HG02571 (cell line): Measurements from ENCODE around the gene HOATZ.

Source experiments
- ATAC-seq: cut with Tn5 transposase; IDR thresholded peaks from one replicate; pipeline ENCODE4 v1.9.1; 2021; ENCODE audit warnings: mild to moderate bottlenecking, moderate library complexity; ENCODE audit not compliant: unreplicated experiment

The HOATZ gene

DNA sequence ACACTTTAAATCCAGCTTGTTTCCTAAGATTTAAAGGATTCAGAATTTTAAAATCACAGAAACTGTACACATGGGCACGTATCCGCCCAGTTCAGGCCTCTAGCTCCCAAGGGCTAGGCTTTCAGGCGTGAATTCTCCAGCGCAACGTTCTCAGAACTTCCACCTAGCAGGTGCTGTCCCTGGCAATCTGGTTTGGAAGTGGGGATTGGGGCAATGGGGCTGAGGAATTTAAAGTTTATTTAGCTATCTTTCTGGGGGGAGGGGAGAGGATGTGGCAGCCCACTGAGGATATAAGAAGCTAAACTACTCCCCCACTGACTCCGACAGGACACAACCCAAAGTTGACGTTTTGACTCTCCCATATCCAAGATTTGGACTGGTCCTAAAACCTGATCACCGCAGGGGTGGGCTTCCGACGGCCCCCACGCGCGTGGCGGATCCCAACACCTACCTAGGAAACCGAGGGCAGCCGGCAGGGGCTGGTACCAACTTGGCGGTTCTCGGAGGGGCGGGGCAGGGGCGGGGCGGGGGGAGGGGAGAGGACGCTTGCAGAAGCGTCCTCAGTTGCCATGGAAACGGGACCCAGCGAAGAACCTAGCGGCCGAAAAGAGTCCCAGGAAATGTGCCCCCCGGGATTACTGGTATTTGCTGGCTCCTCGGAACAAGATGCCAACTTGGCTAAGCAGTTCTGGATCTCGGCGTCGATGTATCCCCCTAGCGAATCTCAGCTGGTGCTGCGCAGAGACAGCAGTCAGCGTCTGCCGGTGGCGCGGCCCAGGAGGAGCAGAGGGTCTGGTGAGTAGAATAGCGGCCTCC, at the start of gene HOATZ:
Gene HOATZ (plus strand): TSS at position 563 of the 816 bp plus-strand sequence. CDS start 7 bp downstream, at position 570.
- no peak for ATAC-seq

DNA sequence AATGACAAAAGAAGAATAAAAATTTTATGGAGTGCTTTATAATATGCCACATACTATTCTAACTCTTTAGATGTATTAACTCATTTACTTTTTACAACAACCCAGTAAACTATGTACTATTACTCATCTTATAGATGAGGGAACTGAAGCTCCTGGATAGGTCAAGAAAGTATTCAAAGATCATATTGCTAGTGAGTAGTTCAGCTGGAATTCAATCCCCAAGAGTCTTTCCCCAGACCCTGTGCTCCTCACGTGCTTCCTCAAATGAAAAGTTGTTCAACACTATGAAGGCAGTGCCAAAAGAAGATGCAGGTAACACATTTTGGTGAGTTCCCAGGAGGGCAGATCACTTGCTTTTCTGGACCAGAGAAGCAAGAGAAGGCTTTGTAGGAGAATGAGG, 49.2 kb upstream of the HOATZ start:
- no peak for ATAC-seq

DNA sequence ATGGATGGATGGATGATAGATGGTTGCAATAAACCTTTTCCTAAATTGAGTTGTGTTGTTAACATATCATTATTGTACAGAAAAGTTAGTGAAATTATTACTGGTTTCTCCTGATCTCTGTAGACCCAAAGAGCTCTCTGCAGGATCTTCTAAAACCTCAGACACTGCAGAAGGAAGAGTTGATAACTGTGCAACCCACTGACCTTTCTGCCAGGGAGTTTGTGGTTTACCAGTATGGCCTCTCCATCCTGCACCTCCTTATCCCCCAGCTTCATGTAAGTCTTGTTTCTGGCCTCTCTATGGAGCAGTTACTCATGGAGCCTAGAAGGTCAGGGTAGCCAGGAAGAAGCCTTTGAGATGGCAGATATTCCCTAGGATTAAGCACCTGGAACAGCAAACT, 48.0 kb upstream of the HOATZ start:
- no peak for ATAC-seq

DNA sequence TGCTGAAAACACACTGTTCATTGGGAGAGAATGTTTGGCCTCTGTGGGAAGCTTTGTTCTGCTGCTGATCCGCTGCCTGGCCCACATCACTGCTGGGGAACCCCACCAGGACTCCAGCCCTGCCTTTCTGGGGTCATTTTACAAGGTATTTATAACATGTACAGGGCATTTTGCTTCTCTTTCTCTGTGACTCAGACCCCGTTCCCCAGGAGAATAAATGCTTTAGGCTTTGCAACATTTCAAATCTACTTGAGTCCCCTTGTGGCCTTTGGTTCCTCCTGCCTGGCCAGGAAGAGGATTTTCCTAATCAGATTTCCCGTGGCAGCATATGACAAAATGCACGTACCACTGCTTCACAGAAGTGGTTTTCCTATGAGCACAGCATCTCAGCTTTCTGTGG, 45.4 kb upstream of the HOATZ start:
- ATAC-seq: no peak

DNA sequence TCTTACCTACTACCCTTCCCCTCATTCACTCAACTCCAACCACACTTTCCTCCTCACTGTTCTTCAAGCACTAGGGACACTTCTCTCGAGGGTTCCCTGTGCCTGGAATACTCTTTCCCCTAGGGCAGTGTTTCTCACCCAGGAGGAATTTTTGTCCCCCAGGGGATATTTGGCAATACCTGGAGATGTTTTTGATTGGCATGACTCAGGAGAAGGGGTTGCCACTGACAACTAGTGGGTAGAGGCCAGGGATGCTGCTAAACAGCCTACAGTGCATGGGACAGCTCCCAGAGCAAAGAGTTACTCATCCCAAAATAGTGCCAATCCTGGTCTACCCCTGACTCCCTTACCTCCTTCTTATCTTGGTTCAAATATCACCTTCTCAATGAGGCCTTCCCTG, 42.4 kb upstream of the HOATZ start:
- no peak for ATAC-seq

DNA sequence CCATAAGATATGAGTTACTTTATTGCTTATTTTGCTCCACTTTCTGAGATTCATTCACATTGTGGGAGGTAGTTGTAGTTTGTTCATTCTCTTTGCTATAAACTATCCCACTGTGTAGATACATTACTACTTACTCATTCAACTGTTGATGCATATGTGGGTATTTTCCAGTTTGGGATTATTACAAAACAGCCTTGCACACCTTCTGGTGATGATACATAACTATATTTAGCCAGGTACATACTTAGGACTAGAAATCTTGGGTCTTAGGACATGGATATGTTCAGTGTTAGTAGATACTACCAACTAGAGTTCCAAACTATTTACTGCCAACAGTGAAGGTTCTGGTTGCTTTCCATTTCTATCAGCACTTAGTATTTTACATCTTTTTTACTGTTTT, 40.1 kb upstream of the HOATZ start:
- ATAC-seq: no peak

DNA sequence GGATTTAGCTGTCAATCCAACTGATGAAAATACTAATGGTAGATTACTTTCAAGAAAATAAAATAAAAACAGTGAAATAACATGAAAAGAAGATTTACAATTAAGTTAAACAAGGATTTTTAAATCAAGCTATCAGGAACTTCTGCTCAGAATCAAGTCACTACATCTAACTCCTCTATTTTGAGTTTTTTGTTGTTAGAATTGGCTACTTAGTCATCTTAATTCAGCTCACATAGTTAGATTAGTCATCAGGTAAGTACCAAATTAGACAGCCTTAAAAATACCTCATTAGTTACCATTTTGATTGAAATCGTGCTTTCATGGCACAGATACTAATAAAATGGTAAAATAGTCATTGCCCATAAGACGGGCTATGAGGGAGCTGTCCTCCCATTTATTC, 38.2 kb upstream of the HOATZ start:
- no peak for ATAC-seq

DNA sequence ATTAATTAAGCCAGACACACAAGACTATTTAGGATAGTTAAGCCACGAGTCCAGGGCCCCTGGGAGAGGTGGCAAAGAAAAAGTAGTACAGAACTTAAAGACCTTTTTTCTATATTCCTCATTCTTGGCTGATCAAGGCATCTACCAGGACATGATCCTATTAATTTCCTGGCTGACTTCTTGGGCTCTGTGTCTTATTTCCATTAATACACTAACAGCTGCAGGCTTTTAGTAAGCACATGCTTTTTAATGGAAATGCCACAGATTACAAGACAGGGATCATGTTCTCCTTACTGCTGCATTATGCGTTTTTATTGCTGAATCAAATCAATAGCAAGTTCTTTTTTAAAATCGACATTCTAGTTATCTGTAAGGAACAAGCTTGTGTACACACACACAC, 37.6 kb upstream of the HOATZ start:
- ATAC-seq: no peak

DNA sequence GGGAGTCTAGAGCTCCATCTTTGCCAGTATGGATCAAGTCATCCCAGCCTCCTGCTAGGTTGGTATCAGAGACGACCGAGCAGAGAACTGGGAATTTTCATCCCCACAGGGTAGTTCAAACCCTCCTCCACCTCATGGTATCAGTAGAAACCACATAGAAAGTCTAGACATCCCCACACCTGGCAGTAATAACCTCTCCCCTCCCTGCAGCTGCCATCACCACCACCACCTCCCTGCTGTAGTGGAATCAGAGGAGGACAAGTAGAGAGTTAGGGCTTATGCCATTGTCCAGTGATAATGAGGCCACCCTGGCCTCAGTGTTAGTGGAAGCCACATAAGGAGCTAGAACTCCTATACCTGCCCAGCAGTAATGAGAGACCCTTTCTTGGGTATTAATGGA, 36.7 kb upstream of the HOATZ start:
- ATAC-seq: no peak

DNA sequence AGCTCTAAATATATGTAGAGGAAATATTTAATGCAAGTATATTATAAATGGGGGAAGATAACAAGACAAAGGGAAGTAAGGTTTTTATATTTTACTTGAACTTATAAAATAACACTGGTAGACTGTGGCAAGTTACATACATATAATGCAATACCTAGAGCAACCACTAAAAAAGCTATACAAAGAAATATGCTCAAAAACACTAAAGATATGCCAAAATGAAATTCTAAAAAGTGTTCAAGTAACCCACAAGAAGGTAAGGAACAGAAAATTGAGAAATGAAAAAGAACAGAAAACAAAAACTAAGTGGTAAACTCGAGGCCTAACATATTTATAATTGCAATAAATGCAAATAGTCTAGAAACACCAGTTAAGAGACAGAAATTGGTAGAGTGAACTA, 34.9 kb upstream of the HOATZ start:
- ATAC-seq: no peak

DNA sequence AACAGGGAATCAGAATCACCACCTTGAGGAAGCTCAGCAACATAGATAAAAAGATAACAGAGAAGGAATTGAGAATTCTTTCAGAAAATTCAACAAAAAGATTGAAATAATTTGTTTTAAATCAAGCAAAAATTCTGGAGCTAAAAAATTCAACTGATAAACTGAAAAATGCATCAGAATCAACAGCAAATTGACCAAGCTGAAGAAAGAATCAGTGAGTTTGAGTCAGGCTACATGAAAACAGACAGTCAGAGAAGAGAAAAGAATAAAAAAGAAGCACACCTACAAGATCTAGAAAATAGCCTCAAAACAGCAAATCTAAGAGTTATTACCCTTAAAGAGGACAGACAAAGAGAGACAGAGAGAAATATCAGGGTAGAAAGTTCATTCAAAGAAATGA, 31.1 kb upstream of the HOATZ start:
- ATAC-seq: no peak

DNA sequence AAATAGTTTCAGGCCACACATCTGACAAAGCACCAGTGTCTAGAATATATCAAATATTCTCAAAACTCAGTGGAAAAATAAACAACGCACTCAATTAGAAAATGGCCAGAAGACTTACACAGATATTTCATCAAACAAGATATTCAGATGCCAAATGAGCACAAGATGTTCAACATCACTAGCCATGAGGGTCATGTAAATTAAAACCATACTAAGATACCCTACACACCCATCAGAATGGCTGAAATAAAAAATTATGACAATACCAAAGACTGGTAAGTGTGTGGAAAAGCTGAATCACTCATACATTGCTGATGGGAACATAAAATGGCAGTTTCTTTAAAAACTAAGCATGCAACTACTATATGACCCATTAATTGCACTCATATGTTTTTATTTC, 24.1 kb upstream of the HOATZ start:
- no peak for ATAC-seq

DNA sequence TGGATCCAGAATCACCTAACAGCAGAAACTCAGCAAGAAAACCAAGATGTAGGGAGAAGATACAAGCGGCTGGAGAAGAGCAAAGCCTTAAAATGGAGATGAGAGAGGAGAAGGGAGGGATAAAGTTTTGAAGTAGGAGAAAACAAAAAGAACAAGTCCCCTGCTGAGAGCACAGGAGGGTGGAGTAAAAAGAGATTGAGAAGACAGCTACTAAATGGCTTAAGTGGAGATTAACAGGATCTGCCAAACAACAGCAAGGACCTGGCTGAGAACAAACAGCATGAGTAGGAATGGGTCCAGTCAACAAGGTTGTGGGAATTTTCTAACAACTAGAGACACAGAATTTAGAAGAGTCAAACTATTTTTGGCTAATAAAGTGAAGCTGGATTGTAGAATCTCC, 20.5 kb upstream of the HOATZ start:
- no peak for ATAC-seq

DNA sequence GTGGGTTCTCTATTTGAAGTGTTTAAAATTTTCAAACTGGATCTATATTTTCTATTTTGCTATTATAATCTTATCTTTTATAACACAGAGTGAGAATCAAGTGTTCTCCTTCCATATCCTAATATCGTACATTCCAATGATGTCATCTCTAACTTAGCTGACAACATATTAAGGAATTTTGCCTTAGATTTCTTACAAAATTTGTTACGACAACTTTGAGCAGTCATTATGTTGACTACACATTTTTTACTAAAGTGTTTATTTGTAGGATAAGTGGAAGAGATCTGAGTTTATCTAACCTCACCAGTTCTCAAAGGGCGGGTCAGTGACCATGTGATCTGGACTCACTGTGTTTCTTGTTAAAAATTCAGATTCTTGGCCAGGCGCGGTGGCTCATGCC, 15.1 kb upstream of the HOATZ start:
- no peak for ATAC-seq

DNA sequence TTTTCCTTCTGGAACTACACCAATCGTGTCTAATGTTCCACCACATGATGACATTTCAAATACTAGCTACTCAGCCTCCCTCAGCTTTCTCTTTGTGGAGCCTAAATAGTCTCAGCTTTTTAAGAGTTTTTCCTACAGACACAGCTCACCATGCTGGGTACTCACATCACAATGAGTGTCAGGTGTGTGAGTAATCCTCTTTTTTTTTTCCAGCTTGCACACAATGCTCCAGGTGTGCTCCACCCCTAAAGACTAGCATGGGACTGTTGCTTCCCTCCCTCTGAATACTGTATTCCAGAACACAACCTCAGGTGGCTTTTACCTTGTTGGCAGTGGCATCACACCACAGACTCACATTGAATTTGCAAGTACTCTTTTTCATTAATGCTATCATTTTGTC, 14.1 kb upstream of the HOATZ start:
- no peak for ATAC-seq

DNA sequence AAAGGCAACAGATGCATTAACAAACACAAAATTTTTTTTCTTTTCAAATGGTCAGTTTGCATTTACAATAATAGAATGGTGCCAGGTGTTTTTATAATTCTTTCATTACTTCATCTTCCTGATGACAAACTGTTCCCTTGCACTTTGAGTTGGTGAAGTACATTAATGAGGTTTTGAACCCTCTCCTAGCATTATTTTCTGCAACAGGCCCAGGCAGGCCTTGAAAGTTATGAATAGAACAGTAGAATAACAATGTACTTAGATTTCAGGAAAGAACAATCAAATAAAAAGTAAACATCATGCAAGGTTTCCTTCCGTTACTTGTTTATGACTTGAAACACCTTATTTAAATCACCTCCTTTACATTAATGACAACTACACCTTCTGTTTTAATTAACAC, 12.0 kb upstream of the HOATZ start:
- ATAC-seq: no peak

DNA sequence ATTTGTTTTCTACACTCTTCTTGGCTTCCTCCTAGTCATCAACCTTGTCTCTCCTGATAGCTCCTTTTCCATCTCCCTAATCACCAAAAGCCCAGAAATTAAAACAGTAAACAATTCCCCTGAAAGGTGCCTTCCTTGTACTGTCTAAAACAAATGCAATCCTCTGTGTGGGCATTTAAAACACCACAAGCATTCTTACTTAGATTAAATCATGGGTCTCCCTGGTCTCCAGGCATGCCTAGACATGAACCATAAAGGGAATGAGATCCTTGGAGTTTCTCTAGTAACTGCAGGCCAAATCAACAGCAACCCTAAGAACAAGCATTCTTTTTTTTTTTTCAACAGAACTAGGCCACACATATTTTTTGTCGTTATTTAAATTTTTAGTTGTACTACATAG, 4.3 kb upstream of the HOATZ start:
- ATAC-seq: no peak

DNA sequence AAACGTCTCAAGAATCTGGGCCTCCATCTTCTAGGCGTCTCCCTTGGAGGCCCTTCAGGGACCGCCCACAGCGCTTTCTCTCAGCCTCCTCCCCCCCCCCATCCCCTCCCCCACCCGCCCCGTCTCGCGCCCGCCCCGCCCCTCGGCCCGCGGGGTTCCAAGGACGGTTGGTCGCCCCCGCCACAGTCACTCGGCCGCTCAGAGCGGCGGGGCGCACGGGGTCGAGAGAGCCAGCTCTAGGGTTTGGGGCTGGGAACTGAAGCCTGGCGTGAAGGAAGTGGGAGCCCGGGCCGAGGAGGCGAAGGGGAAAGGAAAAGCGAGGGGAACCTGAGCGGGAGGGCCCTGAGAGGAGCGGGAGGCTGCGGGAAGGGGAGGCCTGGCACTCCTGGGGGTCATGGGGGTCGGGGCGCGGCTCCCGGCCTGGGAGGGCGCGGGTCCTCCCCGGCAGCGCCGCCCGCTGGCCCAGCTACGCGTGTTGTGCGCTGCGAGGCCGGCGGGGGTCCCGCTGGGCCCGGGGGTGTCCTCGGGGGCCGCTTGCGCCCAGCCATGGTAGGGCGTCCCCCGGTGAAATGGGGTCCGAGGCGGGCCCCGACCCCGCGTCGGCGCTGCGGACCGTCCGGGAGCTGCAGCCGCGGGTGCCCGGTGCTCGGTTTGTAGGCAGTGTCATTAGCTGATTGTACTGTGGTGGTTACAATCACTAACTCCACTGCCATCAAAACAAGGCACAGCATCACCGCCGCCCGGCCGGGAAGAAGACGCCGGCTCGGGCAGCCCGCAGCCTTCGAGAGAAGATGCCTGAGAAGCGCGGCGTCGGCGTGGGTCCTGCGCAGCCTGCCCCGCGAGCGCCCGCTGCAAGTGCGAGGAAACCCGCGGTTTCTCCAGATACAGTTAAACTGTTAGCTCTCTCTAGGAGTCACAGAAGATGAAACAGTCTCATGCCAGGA, 2.0 kb upstream of the HOATZ start, which contains the start of gene BTG4:
Gene BTG4 (minus strand): TSS at position 91 of the 944 bp plus-strand sequence. CDS start 13,610 bp downstream, outside the sequence.
- no peak for ATAC-seq

DNA sequence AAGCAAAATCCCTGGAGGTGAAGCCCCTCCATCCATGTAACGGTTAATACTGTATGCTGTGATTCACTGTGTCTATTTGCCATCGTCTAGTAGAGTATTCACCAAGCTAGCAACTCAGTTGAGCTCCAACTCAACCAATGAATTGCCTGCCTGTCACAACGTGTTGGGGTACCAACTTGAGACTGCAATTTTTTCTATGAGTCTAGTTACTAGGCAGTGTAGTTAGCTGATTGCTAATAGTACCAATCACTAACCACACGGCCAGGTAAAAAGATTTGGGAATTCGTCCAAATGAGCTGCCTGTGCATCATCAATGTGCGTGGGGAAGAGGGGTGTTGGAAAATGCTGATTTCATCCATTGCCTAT, 1.4 kb upstream of the HOATZ start:
- ATAC-seq: no peak

DNA sequence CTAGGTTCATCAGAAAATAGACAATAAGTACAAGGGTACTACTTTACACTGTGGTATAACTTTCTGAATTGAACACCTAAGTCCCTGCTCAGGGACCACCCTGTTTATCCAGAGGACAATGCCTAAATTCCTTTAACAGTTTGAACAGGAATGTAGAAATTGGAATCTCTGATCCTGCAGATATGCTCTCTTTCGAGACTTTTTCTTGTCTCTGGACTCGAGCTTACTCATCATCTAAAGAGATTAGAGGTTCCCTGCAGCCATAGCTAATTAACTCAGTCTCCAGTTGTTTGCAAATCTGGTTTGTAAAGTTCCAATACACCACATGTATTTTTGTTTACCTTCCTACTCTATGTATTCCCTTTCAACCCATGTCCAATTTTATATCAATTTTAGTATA, 1.0 kb downstream of the HOATZ start:
- no peak for ATAC-seq

DNA sequence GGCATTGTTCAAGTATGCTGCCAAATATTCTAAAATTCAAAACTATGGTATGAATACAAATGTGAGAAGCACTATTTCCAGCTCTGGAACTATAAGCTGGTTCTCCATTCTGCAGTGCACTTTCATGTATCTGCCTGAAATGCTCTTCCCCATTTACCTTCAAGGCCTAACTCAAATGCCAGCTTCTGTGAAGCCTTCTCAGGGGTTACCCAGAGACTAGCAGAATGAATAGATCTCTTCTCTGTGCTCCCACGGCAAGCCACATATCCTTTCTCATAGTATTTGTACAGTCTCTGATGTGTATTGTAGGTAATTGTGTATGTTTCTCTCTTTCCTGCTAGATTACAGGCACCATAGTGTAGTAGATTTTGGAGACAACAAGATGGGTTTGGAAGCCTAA, 4.1 kb downstream of the HOATZ start:
- no peak for ATAC-seq

DNA sequence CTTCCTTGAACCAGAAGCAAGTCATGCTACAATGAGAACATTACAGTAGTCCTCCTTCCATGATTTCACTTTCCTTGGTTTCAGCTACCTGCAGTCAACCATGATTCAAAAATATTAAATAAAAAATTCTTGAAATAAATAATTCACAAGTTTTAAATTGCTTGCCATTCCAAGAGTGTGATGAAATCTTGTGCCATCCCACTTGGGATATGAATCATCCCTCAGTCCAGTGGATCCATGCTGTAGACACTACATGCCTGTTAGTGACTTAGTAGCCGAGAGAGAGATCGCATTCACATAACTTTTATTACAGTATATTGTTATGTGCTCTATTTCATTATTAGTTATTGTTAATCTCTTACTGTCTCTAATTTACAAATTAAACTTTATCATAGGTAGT, 6.0 kb downstream of the HOATZ start:
- ATAC-seq: no peak
